Stimulated activated CD4-positive, alpha-beta T cell treated with anti-CD3 and anti-CD28 coated beads, Interleukin-1b, Interleukin-23, amount 100 ng/mL, for 24 hours (primary cell): ENCODE results near the gene TAF3.
"Not testable (repeated sequence)": the region's sequence is repeated elsewhere in the genome, so short reads cannot be mapped to it uniquely, and the experiment has no call there.

Experiments used
- DNase-seq, 4 experiments: peaks; one replicate each; pipeline ENCODE4 v3.0.0-alpha.2; 2020; ENCODE audit warnings: low read depth in 4 of 4, low spot score in 1 of 4

Gene TAF3

DNA sequence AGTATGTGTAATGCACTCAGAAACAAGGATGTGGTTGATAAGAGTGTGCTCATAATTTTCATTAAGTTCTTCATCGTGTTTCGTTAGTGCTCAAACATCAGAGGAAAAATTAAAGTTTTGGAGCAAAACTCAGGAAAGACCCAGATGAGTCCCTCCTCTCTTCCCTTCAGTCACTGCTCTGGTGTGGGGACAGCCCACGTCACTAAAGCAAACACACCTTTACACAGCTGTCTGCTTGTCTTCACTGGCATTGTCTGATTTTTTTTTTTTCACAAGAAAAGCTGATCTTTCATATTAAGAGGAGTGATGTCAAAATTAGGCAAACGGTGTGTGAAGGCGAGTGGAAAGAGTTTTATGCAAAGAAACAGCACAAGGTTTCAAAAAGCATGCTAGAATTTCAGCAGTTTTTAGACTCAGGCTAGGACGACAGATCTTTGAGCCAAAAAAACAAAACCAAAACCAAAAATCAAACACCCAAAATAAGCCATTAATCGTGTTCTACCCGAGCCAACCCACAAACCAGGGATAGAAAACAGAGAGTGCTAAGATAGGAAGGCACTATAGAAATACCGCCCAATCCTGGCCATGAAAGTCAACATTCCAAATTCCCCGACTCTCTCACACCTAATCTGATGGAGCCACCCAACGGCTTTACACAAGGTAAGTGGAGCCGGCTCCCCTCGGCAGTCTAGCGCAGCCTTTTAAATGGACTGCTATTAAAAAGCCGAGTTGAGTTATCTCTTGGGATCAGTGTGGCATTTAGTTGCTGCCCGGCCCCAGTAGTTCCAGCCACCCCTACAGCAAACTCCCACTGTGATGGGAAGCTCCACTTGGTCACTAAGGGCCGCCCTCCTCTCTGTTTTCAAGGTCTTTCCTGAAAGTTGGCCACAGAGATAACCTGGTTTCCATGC is 208.3 kb downstream of the TAF3 start:
- DNase-seq: no peak

DNA sequence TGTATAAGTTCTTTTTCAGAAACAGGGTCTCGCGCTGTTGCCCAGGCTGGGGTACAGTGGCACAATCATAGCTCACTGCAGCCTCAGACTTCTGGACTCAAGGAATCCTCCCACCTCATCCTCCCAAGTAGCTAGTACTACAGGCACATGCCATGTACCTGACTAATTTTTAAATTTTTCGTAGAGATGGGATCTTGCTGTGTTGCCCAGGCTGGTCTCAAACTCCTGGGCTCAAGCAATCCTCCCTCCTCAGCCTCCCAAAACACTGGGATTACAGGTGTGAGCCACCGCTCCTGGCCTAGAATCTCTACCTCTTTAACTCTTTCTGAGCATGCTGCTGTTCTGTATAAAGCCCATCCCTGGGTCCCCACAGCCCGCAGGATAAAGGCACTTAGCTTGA is 212.9 kb downstream of the TAF3 start:
- DNase-seq: not testable (repeated sequence)

DNA sequence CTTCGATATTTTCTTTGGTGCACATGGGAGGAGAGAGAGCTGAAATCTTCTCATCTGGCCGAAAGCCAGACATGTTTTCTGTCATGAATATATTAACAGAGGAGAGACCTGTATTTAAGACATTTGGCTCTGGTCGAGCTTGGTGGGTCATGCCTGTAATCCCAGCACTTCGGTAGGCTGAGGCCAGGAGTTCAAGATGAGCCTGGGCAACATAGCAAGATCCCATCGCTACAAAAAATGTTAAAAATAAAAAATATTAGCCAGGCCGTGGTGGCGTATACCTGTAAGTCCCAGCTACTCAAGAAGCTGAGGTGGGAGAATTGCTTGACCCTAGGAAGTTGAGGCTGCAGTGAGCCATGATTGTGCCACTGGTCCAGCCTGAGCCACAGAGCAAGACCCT is 214.3 kb downstream of the TAF3 start:
- no peak for DNase-seq

DNA sequence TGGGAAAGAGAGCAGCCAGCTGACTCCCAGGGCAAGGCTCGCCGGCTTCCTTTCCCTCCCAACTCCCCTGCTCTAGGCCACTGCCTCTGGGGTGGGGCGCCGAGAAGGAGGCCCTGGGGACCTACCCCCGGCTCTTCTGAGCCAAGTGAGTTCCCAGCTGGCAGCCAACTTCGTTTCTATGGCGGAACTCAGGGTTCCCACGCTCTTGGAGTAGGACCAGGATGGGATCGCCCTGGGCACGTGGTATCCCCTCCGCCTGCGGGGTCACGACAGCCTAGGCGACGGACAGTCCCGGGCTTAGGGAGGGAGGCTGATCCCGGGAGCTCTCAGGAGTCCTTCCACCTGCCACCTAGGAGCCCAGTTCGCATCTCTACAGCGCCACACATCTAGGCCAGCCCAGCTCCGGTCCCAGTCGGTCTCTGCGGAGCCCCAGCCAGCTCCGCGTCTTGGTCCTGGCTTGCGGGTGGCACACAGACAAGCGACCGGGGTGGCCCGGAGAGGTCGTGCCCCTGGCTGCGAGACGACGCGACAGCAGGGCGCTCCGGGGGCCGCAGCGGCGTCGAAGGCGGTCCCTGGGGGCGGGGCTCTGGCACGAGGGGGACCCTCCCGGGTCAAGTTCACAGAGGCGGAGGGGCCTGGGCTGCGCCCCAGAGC is 215.6 kb downstream of the TAF3 start:
- no peak for DNase-seq

DNA sequence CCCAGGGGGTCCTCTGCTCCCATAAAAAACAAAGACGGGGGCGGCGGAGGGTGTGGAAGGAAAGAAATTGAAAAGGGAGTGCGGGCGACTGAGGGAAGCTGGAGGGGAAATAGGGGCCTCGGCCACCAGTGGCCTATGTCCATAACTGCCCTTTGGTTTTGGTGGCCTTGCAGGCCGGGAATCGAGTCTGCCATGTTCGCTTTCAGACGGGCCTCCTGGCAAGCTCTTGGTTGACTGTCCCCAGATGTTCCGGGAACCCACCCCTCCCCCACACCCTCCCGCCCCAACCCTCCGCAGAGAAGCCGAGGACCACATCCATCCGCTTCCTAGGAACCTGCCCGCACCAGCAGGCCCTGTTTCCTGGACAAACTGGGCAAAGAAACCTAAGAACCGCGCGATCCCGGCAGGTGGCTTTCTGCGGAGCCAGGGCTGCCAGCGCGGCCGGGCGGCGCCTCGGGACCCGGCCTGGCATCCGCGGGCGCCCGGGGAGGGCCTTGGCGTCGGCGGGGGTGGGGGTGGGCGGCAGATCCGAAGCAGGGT is 216.2 kb downstream of the TAF3 start:
- DNase-seq: no peak

DNA sequence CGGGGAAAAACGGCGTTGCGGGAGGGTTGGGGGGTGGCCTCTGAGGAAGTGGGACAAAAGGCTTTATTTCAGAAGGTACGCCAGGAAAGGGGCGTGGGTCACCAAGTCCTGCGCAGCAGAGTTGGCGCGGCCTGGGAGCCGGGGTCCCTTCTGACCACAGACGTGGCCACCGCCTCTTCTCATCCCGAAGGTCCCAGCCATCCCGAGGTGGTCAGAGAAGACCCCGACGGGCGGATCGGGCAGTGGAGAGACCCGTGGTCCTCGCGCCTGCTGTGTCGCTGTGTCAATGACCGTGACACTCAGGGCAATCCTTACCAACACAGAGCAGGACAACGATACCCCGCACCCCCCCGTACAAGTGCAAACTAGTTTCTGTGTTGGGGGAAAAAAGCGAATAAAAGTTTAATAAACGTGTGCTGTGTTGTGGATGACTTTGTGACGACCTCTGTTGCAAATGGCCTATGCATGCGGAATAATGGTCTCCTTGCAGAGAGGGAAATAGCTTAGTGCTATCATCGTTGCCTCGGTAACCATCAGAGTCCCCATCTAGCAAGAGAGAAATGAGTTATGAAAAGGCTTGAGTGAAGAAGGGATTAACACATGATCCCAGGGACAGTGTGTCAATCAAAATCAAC is 216.8 kb downstream of the TAF3 start:
- DNase-seq: no peak

DNA sequence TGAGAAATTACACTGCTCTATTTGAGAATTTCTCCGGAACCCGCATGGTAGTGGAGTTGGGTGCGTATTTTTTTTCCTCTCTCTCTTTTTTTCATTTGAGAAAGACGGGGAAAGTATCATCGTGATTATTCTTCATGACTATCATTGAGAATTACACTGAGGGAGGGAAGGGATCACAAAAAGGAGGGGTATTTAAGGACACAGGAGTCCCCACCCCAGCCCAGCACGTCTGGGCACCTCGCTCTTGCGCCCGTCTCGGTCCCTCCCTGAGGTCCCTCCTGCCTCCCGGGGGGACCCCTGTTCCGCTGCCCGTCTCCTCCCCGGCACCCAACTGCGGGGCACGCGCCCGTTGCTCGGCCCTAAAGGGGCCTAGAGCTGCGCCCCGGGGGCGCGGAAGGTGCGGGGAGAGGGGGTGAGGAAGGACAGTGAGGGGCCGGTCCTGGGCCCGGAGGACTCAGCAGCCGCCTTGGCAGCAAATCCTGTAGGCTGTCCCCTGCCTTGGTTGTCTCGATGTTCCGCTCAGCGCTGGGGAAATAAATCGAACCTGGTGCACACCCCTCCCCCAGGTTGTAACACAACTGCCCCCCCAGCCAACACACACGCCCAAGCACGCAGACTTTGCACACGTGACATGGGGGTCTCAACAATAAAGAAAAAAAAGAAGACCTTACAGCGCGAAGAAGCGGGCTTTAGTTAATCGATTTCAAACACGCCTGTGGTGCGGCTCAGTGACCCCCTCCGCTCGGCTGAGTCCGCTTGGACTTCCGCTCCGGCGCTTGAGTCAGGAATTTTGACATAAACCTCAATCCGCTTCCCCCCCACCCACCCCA is 217.6 kb downstream of the TAF3 start:
- DNase-seq: no peak

DNA sequence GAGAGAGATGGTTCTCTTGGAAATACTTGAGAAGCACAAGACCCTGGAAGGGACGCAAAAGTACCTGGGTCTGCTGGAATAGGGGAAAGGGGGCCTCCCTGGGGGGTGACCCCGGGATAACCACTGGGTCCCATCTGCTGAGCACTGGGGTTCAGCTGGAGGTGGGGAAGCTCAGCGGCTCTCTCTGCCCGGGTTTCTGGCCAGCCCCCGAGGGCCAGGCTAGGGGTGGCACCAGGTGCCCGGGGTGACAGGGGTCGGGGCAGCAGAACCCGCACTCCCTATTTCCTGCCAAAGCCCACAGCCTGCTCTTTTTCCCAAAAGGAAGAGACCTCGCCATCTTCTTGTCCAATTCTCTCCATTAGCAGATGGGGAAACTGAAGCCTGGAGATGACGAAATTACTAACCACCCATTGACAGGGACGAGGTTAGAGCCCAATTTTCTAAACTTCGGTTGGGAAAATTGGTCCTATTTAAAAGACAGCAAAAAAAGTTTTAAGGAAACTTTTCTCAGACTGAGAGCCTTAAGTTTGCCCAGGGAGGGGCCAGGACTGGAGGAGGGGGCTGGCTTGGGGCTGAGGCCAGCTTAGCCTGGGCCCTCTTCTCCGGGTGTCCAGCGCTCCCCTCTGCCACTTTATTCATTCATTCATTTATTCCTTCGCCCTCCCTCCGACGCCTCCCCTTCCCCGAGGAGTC is 218.3 kb downstream of the TAF3 start:
- DNase-seq: no peak

DNA sequence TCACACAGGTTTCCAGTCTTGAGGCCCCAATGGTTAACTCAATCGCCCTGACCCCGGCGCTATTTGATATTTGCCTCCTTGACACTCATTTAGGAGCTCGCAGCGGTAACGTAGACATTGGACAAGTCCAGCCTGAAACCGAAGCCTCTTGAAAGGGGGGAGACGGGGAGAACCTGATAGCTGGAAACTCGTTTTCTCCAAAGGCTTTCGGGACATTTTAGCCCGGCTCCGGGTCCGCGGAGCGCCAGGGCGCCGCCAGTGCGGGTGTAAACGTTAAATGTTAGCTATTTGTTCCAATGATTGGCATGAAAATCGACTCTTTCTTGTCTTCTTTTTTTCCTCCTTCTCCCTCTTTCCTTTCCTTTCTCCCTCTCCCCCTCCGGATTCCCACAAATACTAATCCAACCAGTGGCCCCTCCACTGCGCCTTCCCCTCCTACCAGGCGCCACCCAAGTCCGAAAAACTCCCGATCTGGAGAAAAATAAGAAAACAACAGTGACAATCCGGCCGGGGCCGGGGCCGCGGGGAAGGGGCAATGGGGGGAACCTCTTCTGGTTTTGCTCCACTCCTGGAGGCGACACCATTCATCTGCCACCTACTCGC is 219.0 kb downstream of the TAF3 start:
- no peak for DNase-seq

DNA sequence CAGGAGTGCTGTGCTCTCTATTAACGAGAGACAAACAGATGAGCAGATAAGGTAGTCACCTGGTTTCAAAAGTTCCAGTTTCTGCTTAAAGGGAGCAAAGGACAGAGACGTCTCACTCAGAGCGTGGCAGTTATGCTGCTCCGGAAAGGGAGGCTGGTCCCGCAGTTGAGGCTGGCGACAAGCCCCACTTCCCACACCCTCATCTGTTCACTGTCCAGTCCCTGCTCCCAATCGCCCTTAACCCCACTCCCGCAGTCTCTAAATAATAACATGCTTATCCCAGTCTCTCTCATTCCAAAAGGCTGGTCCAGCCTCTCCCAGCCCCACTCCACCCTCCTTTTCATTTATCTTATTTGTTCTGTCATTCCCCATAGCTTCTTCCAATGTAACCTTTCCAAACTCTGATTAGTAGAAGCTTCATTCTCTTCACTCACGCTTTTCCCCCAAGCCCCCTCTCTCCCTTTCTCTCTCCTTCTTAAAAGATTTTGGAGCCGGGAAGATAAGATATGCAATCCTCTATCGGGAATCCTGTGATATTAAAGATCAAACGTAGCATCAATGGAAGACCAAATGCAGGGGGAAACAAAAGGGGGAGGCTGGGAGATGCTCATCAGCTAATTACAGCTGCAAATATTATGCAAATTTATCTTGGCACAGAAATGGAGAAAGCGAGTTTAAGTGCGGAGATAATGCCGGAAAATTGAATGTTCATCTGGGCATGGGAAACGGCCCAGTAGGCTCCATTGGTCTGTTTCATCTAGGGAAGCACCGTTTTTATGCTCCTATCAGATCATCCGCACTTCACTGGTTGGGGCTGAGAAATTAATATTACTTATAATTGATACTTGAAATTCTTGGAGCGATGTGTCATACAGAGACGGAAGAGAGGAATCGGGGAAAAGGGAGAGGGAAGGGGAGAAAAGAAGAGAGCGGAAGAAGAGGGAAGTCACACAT is 219.9 kb downstream of the TAF3 start:
- no peak for DNase-seq

DNA sequence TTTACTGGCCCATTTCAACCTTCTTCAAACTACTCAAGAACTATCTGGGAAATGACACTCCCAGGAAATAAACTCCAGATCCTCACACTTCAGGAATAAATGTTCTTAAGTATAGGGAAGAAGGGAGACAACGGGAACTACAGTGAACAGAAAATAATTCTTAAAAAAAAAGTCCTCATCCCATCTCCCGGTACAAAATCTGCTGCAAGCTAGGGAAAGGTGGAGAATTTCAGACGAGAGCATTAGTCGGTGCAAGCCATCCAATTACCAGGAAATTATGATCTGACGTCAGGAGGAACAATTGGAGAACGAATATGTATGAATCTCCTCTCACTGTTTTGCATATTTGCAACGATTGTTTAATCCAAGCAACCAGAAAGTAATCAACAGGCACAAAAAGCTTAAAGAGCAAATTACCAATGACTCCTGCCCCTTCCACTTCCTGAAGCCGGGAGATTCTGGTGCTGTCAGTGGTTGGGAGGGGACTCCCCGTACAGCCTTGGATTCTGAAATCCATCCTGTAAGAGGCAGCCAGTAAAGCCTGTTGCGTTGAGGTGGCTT is 221.1 kb downstream of the TAF3 start:
- DNase-seq: no peak

DNA sequence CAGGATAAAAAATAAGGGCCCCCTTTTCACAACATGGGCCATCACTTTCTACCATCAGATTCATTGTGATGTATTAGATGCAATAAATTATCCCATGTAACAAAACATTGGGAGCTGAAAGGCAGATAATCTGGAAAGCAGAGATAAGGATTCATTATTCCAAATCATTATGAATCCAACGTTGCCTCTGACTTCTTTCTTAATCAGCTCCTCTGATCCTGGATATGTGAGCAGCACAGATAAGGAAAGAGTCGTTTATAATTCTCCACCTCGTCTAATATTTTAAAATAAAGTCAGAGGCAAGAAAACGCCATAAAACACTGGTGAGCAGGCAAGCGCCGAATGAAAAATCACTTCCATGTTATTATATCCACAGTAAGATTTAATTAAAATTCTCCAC is 222.3 kb downstream of the TAF3 start:
- DNase-seq: no peak

DNA sequence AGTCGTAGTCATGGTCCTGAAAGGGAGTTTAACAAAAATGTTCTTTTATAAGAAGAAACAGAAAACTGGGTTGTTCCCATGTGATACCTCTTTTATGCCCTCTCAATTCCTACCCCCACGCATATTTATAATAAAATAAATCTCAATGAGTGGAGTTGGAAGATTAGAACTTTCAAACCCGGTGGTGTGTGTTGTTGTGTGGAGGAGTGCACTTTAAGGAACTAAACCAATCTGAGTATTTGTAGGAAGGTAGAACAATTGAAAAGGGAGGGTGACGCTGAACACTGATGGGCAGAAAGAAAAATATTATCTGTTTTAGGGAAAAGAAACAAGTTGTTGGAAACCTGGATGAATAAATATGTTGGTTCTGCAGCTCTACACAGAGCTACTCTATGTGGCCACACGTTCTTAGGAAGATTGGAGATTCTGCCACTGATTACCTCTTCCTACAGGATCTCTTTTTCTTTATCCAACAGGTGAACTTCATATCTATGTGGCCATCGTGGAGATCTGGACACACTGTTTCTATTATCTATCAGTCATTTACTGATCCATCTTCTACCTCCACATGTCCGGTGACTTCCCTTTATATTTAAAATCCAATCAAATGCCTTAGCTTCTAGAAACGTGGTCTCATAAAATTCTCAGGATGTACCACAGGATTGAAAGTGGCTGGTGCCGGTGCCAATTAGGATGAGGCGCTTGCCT is 223.1 kb downstream of the TAF3 start:
- no peak for DNase-seq

DNA sequence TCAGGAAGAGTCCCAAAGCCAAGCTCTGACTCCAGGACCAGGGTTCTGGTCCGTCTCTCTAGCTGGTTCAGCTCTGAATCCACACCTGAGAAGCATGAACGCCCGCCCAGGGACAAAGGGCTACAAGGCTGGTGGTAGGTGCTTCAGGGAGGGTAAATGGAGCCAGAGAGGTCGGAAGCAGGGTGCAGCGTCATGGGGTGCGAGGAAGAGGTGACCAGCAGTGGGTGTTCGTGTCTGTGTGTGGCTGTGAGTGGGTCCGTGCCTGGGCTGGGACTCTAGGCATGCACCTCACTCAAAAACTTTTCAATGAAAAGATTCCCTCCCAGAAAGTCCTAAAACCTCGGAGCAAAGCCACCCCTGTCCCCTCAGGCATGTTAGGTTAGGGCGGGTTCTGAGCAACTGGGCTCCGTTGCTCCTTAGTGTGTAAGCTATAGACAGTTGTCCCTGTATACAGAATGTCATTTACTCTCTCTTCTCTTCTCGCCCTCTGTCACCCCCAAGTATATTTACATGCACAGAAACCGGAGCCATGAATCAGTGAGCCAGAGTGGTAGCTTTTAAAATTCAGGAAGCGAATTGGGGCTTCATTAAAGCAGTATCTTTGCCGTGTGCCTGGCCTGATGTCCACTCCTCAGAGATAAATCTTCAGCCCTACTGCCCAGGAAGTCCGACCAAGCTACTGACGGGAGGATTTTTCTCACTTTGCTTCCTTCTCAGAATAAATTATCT is 223.9 kb downstream of the TAF3 start:
- DNase-seq: no peak

DNA sequence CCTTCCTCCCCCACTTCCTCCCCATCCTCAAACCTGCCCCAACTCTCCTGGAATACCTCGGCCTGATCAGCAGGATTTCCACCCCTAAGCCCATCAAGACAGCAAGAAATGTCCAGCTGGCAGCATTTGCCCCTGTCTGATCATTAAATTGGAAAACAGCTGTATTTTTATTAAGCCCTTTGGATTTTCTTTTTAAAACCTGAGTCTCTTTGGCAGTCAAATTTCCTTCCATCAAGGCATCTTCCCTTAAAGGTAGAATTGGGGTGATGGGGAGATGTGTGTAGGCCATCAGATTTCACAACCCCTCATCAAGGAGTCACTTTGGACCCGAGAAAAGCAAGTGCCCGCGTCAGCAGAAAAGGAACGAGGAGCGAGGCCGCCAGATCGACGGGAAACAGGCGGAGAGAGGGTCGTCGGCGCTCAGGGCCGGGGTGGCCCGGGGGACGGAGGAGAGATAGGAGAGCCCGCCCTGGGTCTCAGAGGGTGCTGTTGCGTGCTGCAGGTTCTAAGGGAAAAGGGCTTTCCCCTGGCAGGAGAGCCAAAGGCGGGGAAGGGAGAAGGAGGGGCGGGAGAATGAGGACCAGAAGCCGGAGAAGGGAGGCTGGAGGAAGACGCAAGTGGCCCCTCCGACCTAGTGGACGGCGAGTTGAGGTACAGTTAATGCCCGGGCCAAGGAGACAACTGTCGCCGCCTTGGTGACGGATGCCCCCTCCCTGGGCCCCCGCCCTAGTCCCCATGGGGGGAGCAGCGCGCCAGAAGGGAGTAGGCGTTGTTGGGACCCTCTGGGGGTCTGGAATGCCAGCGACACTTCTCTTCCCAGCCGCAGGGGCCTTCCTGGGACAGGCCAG is 224.6 kb downstream of the TAF3 start:
- no peak for DNase-seq

DNA sequence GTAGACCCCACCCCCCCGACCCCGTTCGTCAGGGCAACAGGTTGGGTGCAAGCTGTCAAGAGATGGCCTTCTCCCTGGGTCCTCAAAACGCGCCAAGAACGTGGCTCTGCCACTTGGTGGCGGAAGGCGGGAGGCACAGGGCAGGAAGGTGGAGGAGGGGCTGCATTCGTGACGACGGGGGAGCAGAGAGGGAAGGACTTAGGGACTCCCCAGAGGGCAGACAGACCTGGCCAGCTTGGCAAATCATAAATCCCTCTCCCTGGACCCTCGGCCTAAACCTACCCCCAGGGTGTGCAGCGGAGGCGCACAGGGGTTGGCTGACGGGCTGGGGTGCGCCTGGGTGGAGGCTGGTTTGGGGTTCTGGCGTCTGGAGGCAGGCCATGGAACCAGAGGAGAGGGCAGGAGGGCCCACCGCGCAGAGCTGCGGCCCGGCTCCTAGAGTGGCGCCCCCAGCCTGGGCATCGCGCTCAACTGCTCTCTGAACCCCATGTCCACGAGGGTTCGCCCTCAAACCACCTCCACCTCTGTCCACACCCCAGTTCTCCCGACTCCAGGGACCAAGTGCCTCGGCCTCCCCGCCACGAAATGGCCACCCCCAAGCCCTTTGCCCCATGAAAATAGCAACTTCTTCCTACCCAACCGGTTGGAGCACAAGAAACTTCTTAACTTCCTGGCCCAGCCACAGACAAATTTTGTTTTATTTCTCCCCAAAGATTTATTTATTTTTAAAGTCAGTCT is 225.4 kb downstream of the TAF3 start:
- no peak for DNase-seq
